ENCODE measurements around the gene PBRM1. TPM values are rescaled to one million over a fixed set of nuclear protein-coding genes. Genes with fewer than 3 reads are reported as not detected.
A peak's percentile ranks its signal among the peaks of the same experiment; 100 is the strongest.

The PBRM1 gene
- total and polyA plus RNA-seq, 7 experiments from 2014 or later, result 58.4 to 109 (median 76.9) TPM

DNA sequence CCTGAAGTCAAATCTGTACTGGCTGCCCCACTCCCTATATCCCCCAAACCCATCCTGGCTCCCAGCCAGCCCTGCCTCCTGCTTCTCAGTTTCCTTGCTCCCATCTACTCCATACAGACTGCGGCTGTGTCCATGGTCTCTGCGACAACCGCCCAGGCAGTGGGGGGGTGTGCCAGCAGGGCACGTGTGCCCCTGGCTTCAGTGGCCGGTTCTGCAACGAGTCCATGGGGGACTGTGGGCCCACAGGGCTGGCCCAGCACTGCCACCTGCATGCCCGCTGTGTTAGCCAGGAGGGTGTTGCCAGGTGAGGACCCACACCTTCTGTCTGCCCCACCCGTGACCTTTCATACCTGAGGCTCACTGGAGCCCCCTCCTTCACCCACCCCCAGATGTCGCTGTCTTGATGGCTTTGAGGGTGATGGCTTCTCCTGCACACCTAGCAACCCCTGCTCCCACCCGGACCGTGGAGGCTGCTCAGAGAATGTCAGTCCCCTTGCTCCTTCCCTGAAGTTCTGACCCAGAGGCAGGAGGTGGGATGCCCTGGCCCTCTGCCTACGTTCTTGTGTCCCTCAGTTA, 175.9 kb downstream of the PBRM1 start:
- ChIA-PET POLR2A (no interaction called here), CTCF (no interaction called here)
- peak; percentile 55 for ATAC-seq
- no peaks in the 10 kb centered on the region for H3K27me3 ChIP-seq (ENCODE audit: control insufficient read depth in 2 of 2, insufficient read depth in 2 of 2, low read length in 2 of 2)
- no peaks in the 10 kb centered on the region for H3K9me3 Mint-ChIP-seq
- H3K4me3 Mint-ChIP-seq, result no peak overlapping the region
- H3K36me3 Mint-ChIP-seq, result no peaks in the 10 kb centered on the region
- H3K27ac Mint-ChIP-seq, result peak overlapping the region in 1 of 9 donors; percentile 7
- H3K27ac ChIP-seq (ENCODE audit: low read depth, low read length), result no peak overlapping the region
- H3K36me3 ChIP-seq (ENCODE audit: control insufficient read depth in 2 of 3, insufficient read depth in 3 of 3, low read length in 3 of 3), result no peaks in the 10 kb centered on the region
- no peaks in the 10 kb centered on the region for H3K9me3 ChIP-seq (ENCODE audit: control insufficient read depth in 2 of 3, low read length in 3 of 3)
- no peak for DNase-seq
- intact Hi-C loops (cut with micrococcal nuclease), result no loop called here
- no peaks in the 10 kb centered on the region for H3K27me3 Mint-ChIP-seq
- no peak overlapping the region for H3K4me3 ChIP-seq (ENCODE audit: low read length)
- no peaks in the 10 kb centered on the region for H3K4me1 Mint-ChIP-seq
- H3K4me1 ChIP-seq (ENCODE audit: control insufficient read depth in 2 of 2, insufficient read depth in 2 of 2, low read length in 2 of 2), result no peaks in the 10 kb centered on the region

DNA sequence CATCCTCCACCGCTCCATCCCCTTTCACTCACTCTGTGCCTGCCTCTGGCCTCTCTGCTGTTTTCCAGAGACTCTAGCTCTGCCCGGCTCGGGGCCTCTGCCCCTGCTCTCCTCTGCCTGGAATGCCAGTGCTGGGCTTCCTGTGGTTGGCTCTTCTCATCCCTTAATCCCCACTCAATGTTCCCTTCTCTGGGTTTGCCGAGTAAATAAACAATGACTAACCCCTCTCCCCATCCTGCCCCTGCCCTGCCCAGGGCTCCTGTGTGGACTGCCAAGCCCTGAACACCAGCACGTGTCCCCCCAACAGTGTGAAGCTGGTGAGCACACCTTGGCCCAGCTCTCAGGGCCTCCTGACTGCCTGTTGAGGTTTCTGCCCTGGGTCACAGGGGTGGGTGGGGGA, 178.4 kb downstream of the PBRM1 start:
- H3K27ac Mint-ChIP-seq, result no peak overlapping the region
- DNase-seq, result no peak

DNA sequence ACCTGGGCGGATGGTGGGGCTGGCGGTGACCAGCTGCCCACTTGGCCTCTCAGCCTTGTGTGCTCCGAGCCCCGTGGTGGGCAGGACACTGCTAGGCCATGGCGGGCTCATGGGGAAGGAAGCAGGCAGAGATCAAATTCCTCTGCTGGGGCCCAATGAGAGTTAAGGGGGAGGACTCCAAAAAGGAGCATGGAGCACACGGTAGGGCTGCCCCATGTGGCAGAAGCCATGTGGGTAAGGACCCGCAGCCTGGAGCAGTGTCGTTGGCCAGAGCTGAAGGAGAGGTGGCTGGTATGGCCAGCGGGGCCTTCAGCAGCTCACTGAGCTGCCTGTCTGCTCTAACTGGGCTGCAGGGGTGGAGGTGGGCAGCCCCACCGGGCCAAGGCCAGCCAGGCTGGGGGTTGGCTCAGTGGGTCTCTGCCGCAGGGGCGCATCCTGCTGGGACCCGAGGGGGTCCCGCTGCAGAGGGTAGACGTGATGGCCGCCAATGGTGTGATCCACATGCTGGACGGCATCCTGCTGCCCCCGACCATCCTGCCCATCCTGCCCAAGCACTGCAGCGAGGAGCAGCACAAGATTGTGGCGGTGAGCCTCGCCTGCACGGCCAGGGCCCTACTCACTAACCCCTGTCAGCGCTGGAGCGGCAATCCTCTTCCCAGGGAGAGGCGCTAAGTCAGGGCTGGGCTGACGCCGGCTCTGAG, 179.3 kb downstream of the PBRM1 start:
- no peaks in the 10 kb centered on the region for H3K36me3 ChIP-seq (ENCODE audit: control insufficient read depth in 2 of 3, insufficient read depth in 3 of 3, low read length in 3 of 3)
- H3K4me3 ChIP-seq (ENCODE audit: low read length), result no peak overlapping the region
- H3K9me3 ChIP-seq (ENCODE audit: control insufficient read depth in 2 of 3, low read length in 3 of 3), result no peaks in the 10 kb centered on the region
- ChIA-PET POLR2A (no interaction called here), CTCF (no interaction called here)
- H3K36me3 Mint-ChIP-seq, result no peaks in the 10 kb centered on the region
- intact Hi-C loops (cut with micrococcal nuclease), result no loop called here
- H3K27ac ChIP-seq (ENCODE audit: low read depth, low read length), result no peak overlapping the region
- H3K27me3 Mint-ChIP-seq, result no peaks in the 10 kb centered on the region
- DNase-seq (no peak), ATAC-seq (no peak)
- H3K9me3 Mint-ChIP-seq, result no peaks in the 10 kb centered on the region
- no peaks in the 10 kb centered on the region for H3K27me3 ChIP-seq (ENCODE audit: control insufficient read depth in 2 of 2, insufficient read depth in 2 of 2, low read length in 2 of 2)
- no peak overlapping the region for H3K4me3 Mint-ChIP-seq
- H3K27ac Mint-ChIP-seq, result no peak overlapping the region
- no peaks in the 10 kb centered on the region for H3K4me1 ChIP-seq (ENCODE audit: control insufficient read depth in 2 of 2, insufficient read depth in 2 of 2, low read length in 2 of 2)
- no peaks in the 10 kb centered on the region for H3K4me1 Mint-ChIP-seq

More for the DNA sequence above, 178.4 kb downstream of the PBRM1 start:
- no peaks in the 10 kb centered on the region for H3K9me3 Mint-ChIP-seq
- Histone ChIP-seq H3K27me3 (ENCODE audit: control insufficient read depth in 2 of 2, insufficient read depth in 2 of 2, low read length in 2 of 2) (no peaks in the 10 kb centered on the region), H3K36me3 (ENCODE audit: control insufficient read depth in 2 of 3, insufficient read depth in 3 of 3, low read length in 3 of 3) (no peaks in the 10 kb centered on the region), H3K9me3 (ENCODE audit: control insufficient read depth in 2 of 3, low read length in 3 of 3) (no peaks in the 10 kb centered on the region), H3K27ac (ENCODE audit: low read depth, low read length) (no peak overlapping the region), H3K4me1 (ENCODE audit: control insufficient read depth in 2 of 2, insufficient read depth in 2 of 2, low read length in 2 of 2) (no peaks in the 10 kb centered on the region), H3K4me3 (ENCODE audit: low read length) (no peak overlapping the region)
- H3K27me3 Mint-ChIP-seq, result no peaks in the 10 kb centered on the region
- H3K4me1 Mint-ChIP-seq, result no peaks in the 10 kb centered on the region
- H3K36me3 Mint-ChIP-seq, result no peaks in the 10 kb centered on the region
- POLR2A ChIA-PET, result no interaction called here
- H3K4me3 Mint-ChIP-seq, result no peak overlapping the region
- CTCF ChIA-PET, result no interaction called here
- no peak for ATAC-seq
- intact Hi-C loops (cut with micrococcal nuclease), result no loop called here

DNA sequence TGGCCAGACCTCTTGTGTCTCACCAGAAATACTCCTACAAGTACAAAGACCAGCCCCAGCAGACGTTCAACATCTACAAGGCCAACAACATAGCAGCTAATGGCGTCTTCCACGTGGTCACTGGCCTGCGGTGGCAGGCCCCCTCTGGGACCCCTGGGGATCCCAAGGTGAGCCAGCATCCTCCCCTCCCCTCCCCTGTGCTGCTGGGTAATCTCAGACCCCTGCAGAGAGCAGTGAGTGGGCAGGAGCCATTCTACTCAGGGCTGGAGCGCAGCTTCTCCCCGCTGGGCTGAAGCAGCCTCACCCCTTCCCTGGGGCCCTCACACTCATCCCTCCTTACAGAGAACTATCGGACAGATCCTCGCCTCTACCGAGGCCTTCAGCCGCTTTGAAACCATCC, 180.7 kb downstream of the PBRM1 start:
- H3K4me1 Mint-ChIP-seq, result no peaks in the 10 kb centered on the region
- Histone ChIP-seq H3K27ac (ENCODE audit: low read depth, low read length) (no peak overlapping the region), H3K4me3 (ENCODE audit: low read length) (no peak overlapping the region), H3K4me1 (ENCODE audit: control insufficient read depth in 2 of 2, insufficient read depth in 2 of 2, low read length in 2 of 2) (no peaks in the 10 kb centered on the region), H3K36me3 (ENCODE audit: control insufficient read depth in 2 of 3, insufficient read depth in 3 of 3, low read length in 3 of 3) (no peaks in the 10 kb centered on the region), H3K9me3 (ENCODE audit: control insufficient read depth in 2 of 3, low read length in 3 of 3) (no peaks in the 10 kb centered on the region), H3K27me3 (ENCODE audit: control insufficient read depth in 2 of 2, insufficient read depth in 2 of 2, low read length in 2 of 2) (no peaks in the 10 kb centered on the region)
- intact Hi-C loops (cut with micrococcal nuclease), result no loop called here
- H3K27me3 Mint-ChIP-seq, result no peaks in the 10 kb centered on the region
- no peaks in the 10 kb centered on the region for H3K9me3 Mint-ChIP-seq
- POLR2A ChIA-PET, result no interaction called here
- ATAC-seq (no peak), DNase-seq (no peak)
- CTCF ChIA-PET, result no interaction called here
- no peak overlapping the region for H3K4me3 Mint-ChIP-seq
- no peak overlapping the region for H3K27ac Mint-ChIP-seq
- H3K36me3 Mint-ChIP-seq, result no peaks in the 10 kb centered on the region

DNA sequence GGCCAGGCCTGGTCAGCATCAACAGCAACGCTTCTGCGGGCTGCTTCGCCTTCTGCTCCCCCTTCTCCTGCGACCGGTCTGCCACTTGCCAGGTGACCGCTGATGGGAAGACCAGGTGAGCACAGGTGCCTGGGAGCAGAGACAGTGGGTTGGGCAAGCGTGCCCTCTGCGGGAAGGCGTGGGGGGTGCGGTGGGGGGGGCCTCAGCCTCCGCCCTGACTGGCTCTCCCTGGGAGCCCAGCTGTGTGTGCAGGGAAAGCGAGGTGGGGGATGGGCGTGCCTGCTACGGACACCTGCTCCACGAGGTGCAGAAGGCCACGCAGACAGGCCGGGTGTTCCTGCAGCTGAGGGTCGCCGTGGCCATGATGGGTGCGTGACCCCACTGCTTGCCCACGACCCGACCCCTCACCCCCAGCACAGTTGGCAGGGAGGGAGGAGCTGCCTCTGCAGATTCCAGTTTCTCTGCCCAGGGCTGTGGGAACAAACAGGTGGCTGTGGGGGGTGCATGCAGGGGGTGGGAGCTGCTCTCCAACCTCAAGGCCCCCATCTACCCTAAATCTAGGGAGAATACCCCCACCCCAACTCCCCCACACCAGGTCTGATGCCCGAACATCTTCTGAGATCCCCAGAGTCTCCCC, 181.8 kb downstream of the PBRM1 start:
- Histone ChIP-seq H3K27me3 (ENCODE audit: control insufficient read depth in 2 of 2, insufficient read depth in 2 of 2, low read length in 2 of 2) (no peaks in the 10 kb centered on the region), H3K4me1 (ENCODE audit: control insufficient read depth in 2 of 2, insufficient read depth in 2 of 2, low read length in 2 of 2) (no peaks in the 10 kb centered on the region), H3K4me3 (ENCODE audit: low read length) (no peak overlapping the region), H3K9me3 (ENCODE audit: control insufficient read depth in 2 of 3, low read length in 3 of 3) (no peaks in the 10 kb centered on the region), H3K27ac (ENCODE audit: low read depth, low read length) (no peak overlapping the region), H3K36me3 (ENCODE audit: control insufficient read depth in 2 of 3, insufficient read depth in 3 of 3, low read length in 3 of 3) (no peaks in the 10 kb centered on the region)
- ChIA-PET POLR2A (no interaction called here), CTCF (no interaction called here)
- ATAC-seq, result no peak
- Mint-ChIP-seq H3K4me3 (no peak overlapping the region), H3K36me3 (no peaks in the 10 kb centered on the region), H3K27ac (no peak overlapping the region), H3K9me3 (no peaks in the 10 kb centered on the region), H3K27me3 (no peaks in the 10 kb centered on the region), H3K4me1 (peaks cover 0 to 2% (median 0%) of the 10 kb centered on the region in 7 donors)
- no peak for DNase-seq
- intact Hi-C loops (cut with micrococcal nuclease), result no loop called here

DNA sequence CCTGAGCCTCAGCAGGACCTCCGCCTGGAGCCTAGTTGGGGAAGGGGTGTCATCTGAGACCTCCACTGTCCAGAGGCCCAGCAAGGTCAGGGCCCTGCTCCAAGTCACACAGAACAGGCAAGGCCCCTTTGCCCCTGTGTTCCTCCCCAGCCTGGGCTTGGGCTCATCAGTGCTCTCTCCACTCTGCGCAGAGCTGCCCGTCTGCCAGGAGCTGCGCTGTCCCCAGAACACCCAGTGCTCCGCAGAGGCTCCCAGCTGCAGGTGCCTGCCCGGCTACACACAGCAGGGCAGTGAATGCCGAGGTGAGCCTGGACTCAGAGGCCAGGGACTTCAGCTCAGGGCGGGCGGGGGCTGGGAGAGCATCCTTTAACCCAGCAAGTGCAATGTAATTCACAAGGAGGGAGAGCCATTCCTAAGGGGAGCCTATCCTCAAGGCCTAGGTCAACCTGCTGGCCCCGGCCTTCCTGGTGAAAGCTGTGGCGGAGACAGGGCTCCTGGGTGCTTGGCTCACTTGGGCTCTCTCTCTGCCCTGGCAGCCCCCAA, 182.8 kb downstream of the PBRM1 start:
- ChIA-PET POLR2A (no interaction called here), CTCF (no interaction called here)
- no peaks in the 10 kb centered on the region for H3K9me3 ChIP-seq (ENCODE audit: control insufficient read depth in 2 of 3, low read length in 3 of 3)
- no peaks in the 10 kb centered on the region for H3K27me3 ChIP-seq (ENCODE audit: control insufficient read depth in 2 of 2, insufficient read depth in 2 of 2, low read length in 2 of 2)
- no peaks in the 10 kb centered on the region for H3K36me3 Mint-ChIP-seq
- peaks cover 0 to 2% (median 0%) of the 10 kb centered on the region in 7 donors for H3K4me1 Mint-ChIP-seq
- H3K27me3 Mint-ChIP-seq, result no peaks in the 10 kb centered on the region
- H3K27ac Mint-ChIP-seq, result no peak overlapping the region
- ATAC-seq (no peak), DNase-seq (no peak)
- no peaks in the 10 kb centered on the region for H3K36me3 ChIP-seq (ENCODE audit: control insufficient read depth in 2 of 3, insufficient read depth in 3 of 3, low read length in 3 of 3)
- H3K9me3 Mint-ChIP-seq, result no peaks in the 10 kb centered on the region
- no peak overlapping the region for H3K27ac ChIP-seq (ENCODE audit: low read depth, low read length)
- H3K4me1 ChIP-seq (ENCODE audit: control insufficient read depth in 2 of 2, insufficient read depth in 2 of 2, low read length in 2 of 2), result no peaks in the 10 kb centered on the region
- intact Hi-C loops (cut with micrococcal nuclease), result no loop called here
- no peak overlapping the region for H3K4me3 Mint-ChIP-seq
- H3K4me3 ChIP-seq (ENCODE audit: low read length), result no peak overlapping the region

DNA sequence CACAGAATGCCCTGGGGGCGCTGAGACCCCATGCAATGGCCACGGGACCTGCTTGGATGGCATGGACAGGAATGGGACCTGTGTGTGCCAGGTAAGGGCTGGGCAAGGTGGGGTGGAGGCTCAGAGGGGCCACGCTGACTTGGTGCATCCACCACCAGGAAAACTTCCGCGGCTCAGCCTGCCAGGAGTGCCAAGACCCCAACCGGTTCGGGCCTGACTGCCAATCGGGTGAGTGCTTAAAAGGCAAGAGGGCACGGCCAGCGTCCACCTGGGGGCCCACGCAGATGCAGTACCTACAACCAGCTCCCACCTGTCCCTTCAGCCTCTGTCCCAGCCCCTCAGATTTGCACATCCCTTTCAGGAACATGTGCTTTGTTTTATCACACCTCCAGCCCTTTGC, 183.7 kb downstream of the PBRM1 start:
- no peaks in the 10 kb centered on the region for H3K27me3 Mint-ChIP-seq
- Histone ChIP-seq H3K27me3 (ENCODE audit: control insufficient read depth in 2 of 2, insufficient read depth in 2 of 2, low read length in 2 of 2) (no peaks in the 10 kb centered on the region), H3K4me1 (ENCODE audit: control insufficient read depth in 2 of 2, insufficient read depth in 2 of 2, low read length in 2 of 2) (no peaks in the 10 kb centered on the region), H3K36me3 (ENCODE audit: control insufficient read depth in 2 of 3, insufficient read depth in 3 of 3, low read length in 3 of 3) (no peaks in the 10 kb centered on the region), H3K4me3 (ENCODE audit: low read length) (no peak overlapping the region), H3K27ac (ENCODE audit: low read depth, low read length) (no peak overlapping the region), H3K9me3 (ENCODE audit: control insufficient read depth in 2 of 3, low read length in 3 of 3) (no peaks in the 10 kb centered on the region)
- ChIA-PET POLR2A (no interaction called here), CTCF (no interaction called here)
- ATAC-seq (no peak), DNase-seq (no peak)
- H3K4me3 Mint-ChIP-seq, result no peak overlapping the region
- intact Hi-C loops (cut with micrococcal nuclease), result no loop called here
- H3K9me3 Mint-ChIP-seq, result no peaks in the 10 kb centered on the region
- peak overlapping the region in 1 of 9 donors; percentile 84 for H3K27ac Mint-ChIP-seq
- no peaks in the 10 kb centered on the region for H3K36me3 Mint-ChIP-seq
- peaks cover 0 to 2% (median 0%) of the 10 kb centered on the region in 7 donors for H3K4me1 Mint-ChIP-seq
